Keratinocyte (primary cell): ENCODE data around the gene COL13A1. TPM values are rescaled to one million over a fixed set of nuclear protein-coding genes. Genes with fewer than 3 reads are reported as not detected.

Experiments
- DNase-seq: peaks from one replicate; pipeline ENCODE4 v3.0.0-alpha.2; 2011; ENCODE audit warnings: low read depth, missing footprints, low spot score
- FAIRE-seq: peaks from 2 replicates; lab custom pipeline; 2011; peaks lifted over from hg19 to GRCh38; lab: Jason Lieb, UNC
- H2AFZ ChIP-seq: 2 replicates; pipeline ENCODE4 v1.6.0; 2012; ENCODE audit warnings: low read length, control low read depth, inconsistent platforms; ENCODE audit not compliant: control insufficient read depth
- H3K27ac ChIP-seq: 2 replicates; pipeline ENCODE4 v1.5.1; 2011; ENCODE audit warnings: low read length; ENCODE audit not compliant: control insufficient read depth, insufficient read depth
- H3K27me3 ChIP-seq: 3 replicates; pipeline ENCODE4 v1.6.0; 2011; ENCODE audit warnings: low read length; ENCODE audit not compliant: control insufficient read depth, insufficient read depth; ENCODE audit errors: extremely low read depth
- H3K36me3 ChIP-seq, 2 experiments: 2 replicates in 1 of 2; 3 replicates in 1 of 2; pipeline ENCODE4 v1.5.1; 2011; ENCODE audit warnings: low read length in 2 of 2, mild to moderate bottlenecking in 1 of 2; ENCODE audit not compliant: control insufficient read depth in 2 of 2, insufficient read depth in 2 of 2; ENCODE audit errors: extremely low read depth in 1 of 2
- H3K4me1 ChIP-seq: 3 replicates; pipeline ENCODE4 v1.5.1; 2011; ENCODE audit warnings: low read length; ENCODE audit not compliant: control insufficient read depth, insufficient read depth; ENCODE audit errors: extremely low read depth
- H3K4me2 ChIP-seq: 3 replicates; pipeline ENCODE4 v1.6.0; 2011; ENCODE audit warnings: low read depth, low read length; ENCODE audit not compliant: control insufficient read depth, insufficient read depth; ENCODE audit errors: extremely low read depth
- H3K4me3 ChIP-seq, 3 experiments: fragments of 200-600 bp in 1 of 3; sonication (generic) in 1 of 3; 2 replicates in 2 of 3; 3 replicates in 1 of 3; pipeline ENCODE4 v1.5.1; 2011 to 2016; ENCODE audit warnings: low read length in 3 of 3, mild to moderate bottlenecking in 3 of 3, control low read depth in 2 of 3, inconsistent platforms in 1 of 3, low read depth in 1 of 3, mixed read lengths in 1 of 3, mixed run types in 1 of 3, moderate library complexity in 1 of 3; ENCODE audit not compliant: control insufficient read depth in 2 of 3, insufficient read depth in 2 of 3; ENCODE audit errors: extremely low read depth in 1 of 3
- H3K79me2 ChIP-seq: 2 replicates; pipeline ENCODE4 v1.6.0; 2012; ENCODE audit warnings: low read length; ENCODE audit not compliant: control insufficient read depth, insufficient read depth
- H3K9ac ChIP-seq: 3 replicates; pipeline ENCODE4 v1.6.0; 2011; ENCODE audit warnings: low read length; ENCODE audit not compliant: control insufficient read depth, insufficient read depth; ENCODE audit errors: extremely low read depth
- H3K9me1 ChIP-seq: 3 replicates; pipeline ENCODE4 v1.6.0; 2011; ENCODE audit warnings: low read length; ENCODE audit not compliant: control insufficient read depth, insufficient read depth; ENCODE audit errors: extremely low read depth
- H3K9me3 ChIP-seq: 2 replicates; pipeline ENCODE4 v1.5.1; 2012; ENCODE audit warnings: low read depth, low read length; ENCODE audit not compliant: control insufficient read depth
- H4K20me1 ChIP-seq: 3 replicates; pipeline ENCODE4 v1.6.0; 2011; ENCODE audit warnings: low read length; ENCODE audit not compliant: control insufficient read depth, insufficient read depth; ENCODE audit errors: extremely low read depth
- CTCF ChIP-seq, 3 experiments: IDR thresholded peaks in 1 of 3; conservative IDR thresholded peaks in 1 of 3; optimal IDR thresholded peaks in 1 of 3; 2 replicates in 2 of 3; 3 replicates in 1 of 3; pipeline versions ENCODE3 to v1.5.1; 2011; ENCODE audit warnings: low read length in 3 of 3, mild to moderate bottlenecking in 3 of 3, moderate library complexity in 2 of 3, control low read depth in 1 of 3, inconsistent platforms in 1 of 3; ENCODE audit not compliant: insufficient read depth in 2 of 3; ENCODE audit errors: extremely low read depth in 1 of 3
- EZH2 ChIP-seq: IDR thresholded peaks from one replicate; pipeline ENCODE4 v1.6.1; 2012; ENCODE audit warnings: inconsistent platforms, mild to moderate bottlenecking, low read length, moderate library complexity
- dilution Hi-C: fragments of 300-500 bp; cut with MboI; formaldehyde crosslinking; loops from one replicate; pipeline ENCODE4 v1.7.0; 2020; ENCODE audit warnings: low sequenced_read_pairs; ENCODE audit not compliant: extremely low pct_ligation_motif_present
- polyA plus RNA-seq, 5 experiments: library from polyadenylated mRNA; depleted of rRNA in 3 of 5; stranded (reverse) in 3 of 5; stranded (forward) in 1 of 5; unstranded in 1 of 5; fragments of >200 nt; gene quantifications; 1 replicate in 1 of 5; 2 replicates in 3 of 5; 3 replicates in 1 of 5; pipeline versions ENCODE4 v1.2.1 to v1.2.3, GENCODE V29; 2011 to 2012; ENCODE audit warnings: missing spikeins in 2 of 5, low read depth in 1 of 5, low replicate concordance in 1 of 5

The COL13A1 gene
- polyA plus RNA-seq, 1 donor (not counting 4 experiments of a cell fraction or from before 2014, with no cell fraction given), result 1.5 TPM

DNA sequence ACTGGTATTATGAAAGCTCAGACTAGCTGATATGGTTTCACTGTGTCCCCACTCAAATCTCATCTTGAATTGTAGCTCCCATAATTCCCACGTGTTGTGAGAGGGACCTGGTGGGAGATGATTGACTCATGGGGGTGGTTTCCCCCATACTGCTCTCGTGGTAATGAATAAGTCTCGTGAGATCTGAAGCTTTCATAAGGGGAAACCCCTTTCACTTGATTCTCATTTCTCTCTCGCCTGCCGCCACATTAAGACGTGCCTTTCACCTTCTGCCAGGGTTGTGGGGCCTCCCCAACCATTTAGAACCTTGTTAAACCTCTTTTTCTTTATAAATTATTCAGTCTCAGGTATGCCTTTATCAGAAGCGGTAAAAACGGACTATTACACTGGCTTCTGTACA, 40.3 kb downstream of the COL13A1 start:
- H3K36me3 ChIP-seq, result no peaks in the 10 kb centered on the region
- dilution Hi-C loops, result no loop called here
- TF ChIP-seq EZH2, result no peak
- no peak for TF ChIP-seq CTCF (optimal IDR thresholded peaks at IDR 0.05 in 1 of 3, IDR thresholded peaks at IDR 0.05 in 1 of 3, conservative IDR thresholded peaks at IDR 0.05 in 1 of 3; ENCODE audit: extremely low read depth in 1 of 3, insufficient read depth in 2 of 3, low read length in 3 of 3)

DNA sequence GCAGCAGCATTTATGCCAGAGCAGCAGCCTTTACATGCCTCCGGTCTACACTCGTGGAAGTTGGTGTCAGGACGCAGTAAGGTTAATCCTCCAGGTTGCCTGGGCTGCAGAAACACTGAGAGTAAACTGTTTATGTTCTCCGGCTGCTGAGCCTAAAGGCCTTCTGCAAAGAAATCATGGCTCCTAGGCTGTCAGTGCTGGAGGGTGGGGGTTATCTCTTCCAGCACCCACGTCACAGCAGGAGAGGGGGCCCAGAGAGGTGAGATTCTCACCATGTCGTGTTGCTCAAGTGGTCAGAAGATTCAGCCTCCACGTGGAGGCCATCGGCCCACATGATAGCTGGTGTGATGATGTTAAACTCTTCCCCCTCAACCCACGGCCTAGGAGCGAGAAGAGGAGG, 41.2 kb downstream of the COL13A1 start:
- Histone ChIP-seq H3K9me1 (no peaks in the 10 kb centered on the region), H3K27me3 (no peaks in the 10 kb centered on the region), H3K4me1 (no peaks in the 10 kb centered on the region), H3K4me2 (no peak overlapping the region), H3K36me3 (no peaks in the 10 kb centered on the region), H3K4me3 (no peak overlapping the region), H3K9ac (no peak overlapping the region), H3K9me3 (no peaks in the 10 kb centered on the region), H3K27ac (no peak overlapping the region), H2AFZ (no peak overlapping the region), H4K20me1 (no peaks in the 10 kb centered on the region), H3K79me2 (no peaks in the 10 kb centered on the region)
- DNase-seq (no peak), FAIRE-seq (no peak)
- TF ChIP-seq CTCF (optimal IDR thresholded peaks at IDR 0.05 in 1 of 3, IDR thresholded peaks at IDR 0.05 in 1 of 3, conservative IDR thresholded peaks at IDR 0.05 in 1 of 3; ENCODE audit: extremely low read depth in 1 of 3, insufficient read depth in 2 of 3, low read length in 3 of 3) (no peak), EZH2 (no peak)
- dilution Hi-C loops, result no loop called here

More for the DNA sequence above, 40.3 kb downstream of the COL13A1 start:
- Histone ChIP-seq H3K27me3 (no peaks in the 10 kb centered on the region), H4K20me1 (no peaks in the 10 kb centered on the region), H3K4me1 (no peaks in the 10 kb centered on the region), H3K27ac (no peak overlapping the region), H3K4me3 (no peak overlapping the region), H3K9me3 (no peaks in the 10 kb centered on the region), H3K4me2 (no peak overlapping the region), H3K79me2 (no peaks in the 10 kb centered on the region), H2AFZ (no peak overlapping the region), H3K9ac (no peak overlapping the region), H3K9me1 (no peaks in the 10 kb centered on the region)
- FAIRE-seq (no peak), DNase-seq (no peak)
